Stomach (tissue), 9 donors: ENCODE data around the gene ATP2A2. TPM values are rescaled to one million over a fixed set of nuclear protein-coding genes. Genes with fewer than 3 reads are reported as not detected.
"Not testable (repeated sequence)": the region's sequence is repeated elsewhere in the genome, so short reads cannot be mapped to it uniquely, and the experiment has no call there.

Experiments used
- DNase-seq, 2 donors: peaks; one replicate each; pipeline versions ENCODE4 v3.0.0 to v3.0.0-alpha.2; 2013 to 2019
- H3K27ac ChIP-seq, 5 donors: fragments of 200-600 bp in 4 of 5; sonication (generic) in 4 of 5; one replicate each; pipeline ENCODE4 v1.5.1; 2013 to 2019; ENCODE audit warnings: mild to moderate bottlenecking in 1 of 5, moderate library complexity in 1 of 5
- H3K27me3 ChIP-seq, 3 donors: fragments of 200-600 bp; sonication (generic); one replicate each; pipeline ENCODE4 v1.5.1; 2017 to 2019; ENCODE audit warnings: mixed run types in 1 of 3
- H3K36me3 ChIP-seq, 4 donors: fragments of 200-600 bp; sonication (generic); 1 replicate in 3 of 4; 2 replicates in 1 of 4; pipeline ENCODE4 v1.5.1; 2016 to 2019
- H3K4me1 ChIP-seq, 4 donors: fragments of 200-600 bp; sonication (generic); one replicate each; pipeline ENCODE4 v1.5.1; 2016 to 2019
- H3K4me3 ChIP-seq, 4 donors: fragments of 200-600 bp; sonication (generic) in 3 of 4; one replicate each; pipeline ENCODE4 v1.5.1; 2016 to 2019; ENCODE audit warnings: mild to moderate bottlenecking in 1 of 4
- H3K9me3 ChIP-seq, 4 donors: fragments of 200-600 bp; sonication (generic); one replicate each; pipeline ENCODE4 v1.5.1; 2016 to 2019
- CTCF ChIP-seq, 7 experiments: fragments of 450-650 bp in 4 of 7; fragments of 200-600 bp in 3 of 7; sonication (generic) in 3 of 7; IDR thresholded peaks; one replicate each; pipeline ENCODE4 v1.5.1; 2016 to 2019; ENCODE audit warnings: antibody characterized with exemption in 7 of 7, control low read depth in 2 of 7, mild to moderate bottlenecking in 1 of 7
- EP300 ChIP-seq: sonication (generic); formaldehyde crosslinking; IDR thresholded peaks from one replicate; pipeline ENCODE4 v1.6.1; 2017; ENCODE audit warnings: antibody characterized with exemption
- POLR2A ChIP-seq, 4 donors: fragments of 450-650 bp; IDR thresholded peaks; one replicate each; pipeline ENCODE4 v1.6.1; 2016; ENCODE audit warnings: antibody characterized with exemption in 4 of 4, control low read depth in 2 of 4, mild to moderate bottlenecking in 1 of 4, moderate library complexity in 1 of 4
- POLR2AphosphoS5 ChIP-seq, 3 donors: sonication (generic); formaldehyde crosslinking; IDR thresholded peaks; one replicate each; pipeline ENCODE4 v1.6.1; 2016; ENCODE audit warnings: antibody characterized with exemption in 3 of 3
- WGBS, 5 donors: extraction: QIAGEN DNeasy Blood & Tissue Kit in 3 of 5; methylation state at CpG; one replicate each; pipeline versions ENCODE4 v1.1.5 to v1.1.7; 2013 to 2018; 5-methylcytosine and 5-hydroxymethylcytosine counted together
- intact Hi-C: fragments of 100-400 bp; cut with DNase I; formaldehyde crosslinking; loops from one replicate; pipeline ENCODE4 v1.15.1; 2023; ENCODE audit warnings: low total_unique reads
- polyA plus RNA-seq, 3 donors: library from polyadenylated mRNA; stranded (reverse); fragments of 200-250 nt; gene quantifications; one replicate each; pipeline ENCODE4 v1.2.3, GENCODE V29; 2013
- total RNA-seq, 5 donors: library from RNA; depleted of rRNA; stranded (reverse); fragments of >200 nt; gene quantifications; one replicate each; pipeline versions ENCODE4 v1.1.0 to v1.2.3, GENCODE V29; 2014 to 2016
- donor health status: healthy with polysubstance abuse.
- donor health status: Bipolar disorder and iron deficiency.
- donor health status: healthy.

Gene ATP2A2
- total and polyA plus RNA-seq, 8 donors: 14.1 to 202 (median 104) TPM

- Histone ChIP-seq H3K27me3 (no peaks in the 10 kb centered on the region), H3K4me1 (peaks cover 10 to 31% (median 12%) of the 10 kb centered on the region in 4 donors), H3K36me3 (peaks cover 100% of the 10 kb centered on the region in 4 donors), H3K27ac (peak overlapping the region; percentile 17 to 77 (median 65)), H3K4me3 (no peak overlapping the region), H3K9me3 (no peaks in the 10 kb centered on the region)
- no peak for DNase-seq
- 57 to 72% (median 70%) methylated on average over 3 of the region's 3 CpGs for WGBS, 5 donors
- intact Hi-C loops: no loop called here
- TF ChIP-seq POLR2AphosphoS5 (IDR thresholded peaks at IDR 0.05) (no peak), EP300 (no peak), POLR2A (IDR thresholded peaks at IDR 0.05) (no peak), CTCF (IDR thresholded peaks at IDR 0.05) (no peak)
Observed at GRCh38 chr12:110338754-110339153, 57.7 kb downstream of the ATP2A2 start.

GRCh38 chr12:110339184-110339952 is 58.3 kb downstream of the ATP2A2 start:
- Histone ChIP-seq H3K9me3 (no peaks in the 10 kb centered on the region), H3K36me3 (peaks cover 100% of the 10 kb centered on the region in 4 donors), H3K4me1 (peaks cover 10 to 31% (median 12%) of the 10 kb centered on the region in 4 donors), H3K4me3 (no peak overlapping the region), H3K27me3 (no peaks in the 10 kb centered on the region), H3K27ac (peak overlapping the region; percentile 63 to 83 (median 69))
- no peak for TF ChIP-seq EP300
- no peak for TF ChIP-seq POLR2A (IDR thresholded peaks at IDR 0.05)
- TF ChIP-seq CTCF (IDR thresholded peaks at IDR 0.05): no peak
- peak in 1 of 3 donors; percentile 59 for TF ChIP-seq POLR2AphosphoS5 (IDR thresholded peaks at IDR 0.05)
- intact Hi-C loops: no loop called here
- DNase-seq: peak in 1 of 2 donors; percentile 79
- 31 to 59% (median 39%) methylated on average over 8 of the region's 8 CpGs for WGBS, 5 donors

- H3K9me3 ChIP-seq, H3K27me3 ChIP-seq, intact Hi-C loops, DNase-seq, H3K4me3 ChIP-seq: not testable (repeated sequence)
- peak overlapping the region; percentile 46 to 77 (median 63) for H3K27ac ChIP-seq
- peaks cover 10 to 37% (median 12%) of the 10 kb centered on the region in 4 donors for H3K4me1 ChIP-seq
- WGBS, 5 donors: 74 to 88% (median 79%) methylated on average over 8 of the region's 8 CpGs
- H3K36me3 ChIP-seq: peaks cover 100% of the 10 kb centered on the region in 4 donors
Observed at GRCh38 chr12:110340261-110340660, 59.2 kb downstream of the ATP2A2 start.

GRCh38 chr12:110340706-110341105 is 59.7 kb downstream of the ATP2A2 start:
- Histone ChIP-seq H3K36me3 (peaks cover 100% of the 10 kb centered on the region in 4 donors), H3K27ac (peak overlapping the region in 2 of 5 donors; percentile 46 to 77), H3K27me3 (no peaks in the 10 kb centered on the region), H3K4me3 (no peak overlapping the region), H3K9me3 (no peaks in the 10 kb centered on the region), H3K4me1 (peaks cover 10 to 37% (median 12%) of the 10 kb centered on the region in 4 donors)
- 91 to 95% (median 93%) methylated on average over 18 of the region's 18 CpGs for WGBS, 5 donors
- intact Hi-C loops: no loop called here
- TF ChIP-seq POLR2A (IDR thresholded peaks at IDR 0.05): no peak
- no peak for TF ChIP-seq POLR2AphosphoS5 (IDR thresholded peaks at IDR 0.05)
- TF ChIP-seq EP300: no peak
- no peak for TF ChIP-seq CTCF (IDR thresholded peaks at IDR 0.05)
- no peak for DNase-seq

GRCh38 chr12:110342157-110342556 is 61.1 kb downstream of the ATP2A2 start:
- WGBS, 5 donors: 91 to 95% (median 94%) methylated on average over 15 of the region's 15 CpGs
- H3K27me3 ChIP-seq: no peaks in the 10 kb centered on the region
- H3K4me3 ChIP-seq: no peak overlapping the region
- peaks cover 100% of the 10 kb centered on the region in 4 donors for H3K36me3 ChIP-seq
- DNase-seq: no peak
- H3K9me3 ChIP-seq: no peaks in the 10 kb centered on the region
- no peak overlapping the region for H3K27ac ChIP-seq
- intact Hi-C loops: no loop called here
- TF ChIP-seq POLR2AphosphoS5 (IDR thresholded peaks at IDR 0.05) (no peak), POLR2A (IDR thresholded peaks at IDR 0.05) (no peak), CTCF (IDR thresholded peaks at IDR 0.05) (no peak), EP300 (no peak)
- peaks cover 10 to 37% (median 12%) of the 10 kb centered on the region in 4 donors for H3K4me1 ChIP-seq
